Liver (tissue), 9 donors: ENCODE results near the gene ALDH1L1. TPM values are rescaled to one million over a fixed set of nuclear protein-coding genes. Genes with fewer than 3 reads are reported as not detected.

Experiments
- DNase-seq: peaks from one replicate; pipeline ENCODE4 v3.0.0-alpha.2; 2017; ENCODE audit warnings: low spot score
- H3K27ac ChIP-seq, 2 donors: one replicate each; pipeline ENCODE4 v1.7.0; 2013; ENCODE audit warnings: inconsistent platforms in 2 of 2, low read length in 2 of 2, control low read depth in 1 of 2, low read depth in 1 of 2, mild to moderate bottlenecking in 1 of 2
- H3K27me3 ChIP-seq, 4 donors: one replicate each; pipeline versions ENCODE4 v1.6.1 to v1.7.0; 2013; ENCODE audit warnings: low read length in 3 of 4, inconsistent platforms in 1 of 4, mild to moderate bottlenecking in 1 of 4, moderate library complexity in 1 of 4; ENCODE audit not compliant: control insufficient read depth in 4 of 4, insufficient read depth in 4 of 4
- H3K36me3 ChIP-seq, 4 donors: one replicate each; pipeline versions ENCODE4 v1.6.1 to v1.7.0; 2013; ENCODE audit warnings: low read length in 3 of 4, mild to moderate bottlenecking in 3 of 4, low read depth in 1 of 4, moderate library complexity in 1 of 4; ENCODE audit not compliant: control insufficient read depth in 4 of 4, insufficient read depth in 3 of 4
- H3K4me1 ChIP-seq, 4 donors: one replicate each; pipeline versions ENCODE4 v1.6.1 to v1.7.0; 2013; ENCODE audit warnings: low read length in 3 of 4, mild to moderate bottlenecking in 3 of 4, moderate library complexity in 1 of 4; ENCODE audit not compliant: control insufficient read depth in 4 of 4, insufficient read depth in 4 of 4
- H3K4me3 ChIP-seq, 3 donors: one replicate each; pipeline versions ENCODE4 v1.6.1 to v1.7.0; 2013; ENCODE audit warnings: low read length in 3 of 3, control low read depth in 1 of 3, low read depth in 1 of 3, mild to moderate bottlenecking in 1 of 3
- H3K9ac ChIP-seq, 2 donors: one replicate each; pipeline ENCODE4 v1.7.0; 2013; ENCODE audit warnings: low read length in 2 of 2, mild to moderate bottlenecking in 2 of 2, moderate library complexity in 2 of 2, control low read depth in 1 of 2, low read depth in 1 of 2
- H3K9me3 ChIP-seq, 4 donors: one replicate each; pipeline versions ENCODE4 v1.6.1 to v1.7.0; 2013; ENCODE audit warnings: low read length in 3 of 4; ENCODE audit not compliant: control insufficient read depth in 4 of 4
- FOXA1 ChIP-seq: IDR thresholded peaks from 2 replicates; pipeline ENCODE4 v1.6.1; 2016; ENCODE audit warnings: antibody characterized with exemption
- FOXA2 ChIP-seq: IDR thresholded peaks from 2 replicates; pipeline ENCODE4 v1.6.1; 2016; ENCODE audit warnings: antibody characterized with exemption
- GABPA ChIP-seq, 2 donors: IDR thresholded peaks in 1 of 2; conservative IDR thresholded peaks in 1 of 2; 2 replicates each; pipeline ENCODE4 v1.6.1; 2016; ENCODE audit warnings: antibody characterized with exemption in 2 of 2, mild to moderate bottlenecking in 1 of 2, moderate library complexity in 1 of 2
- HNF4A ChIP-seq, 2 donors: conservative IDR thresholded peaks; 2 replicates each; pipeline ENCODE4 v1.6.1; 2016; ENCODE audit warnings: antibody characterized with exemption in 2 of 2, mild to moderate bottlenecking in 2 of 2
- HNF4G ChIP-seq: IDR thresholded peaks from 2 replicates; pipeline ENCODE4 v1.6.1; 2016; ENCODE audit warnings: antibody characterized with exemption
- JUND ChIP-seq, 2 donors: IDR thresholded peaks; 2 replicates each; pipeline ENCODE4 v1.6.1; 2016; ENCODE audit warnings: antibody characterized with exemption in 2 of 2
- NR2F2 ChIP-seq: IDR thresholded peaks from 2 replicates; pipeline ENCODE4 v1.6.1; 2016; ENCODE audit warnings: antibody characterized with exemption
- RAD21 ChIP-seq, 2 donors: IDR thresholded peaks; 2 replicates each; pipeline ENCODE4 v1.6.1; 2016; ENCODE audit warnings: antibody characterized with exemption in 2 of 2, mild to moderate bottlenecking in 2 of 2
- SP1 ChIP-seq: IDR thresholded peaks from 2 replicates; pipeline ENCODE4 v1.6.1; 2018; ENCODE audit warnings: antibody characterized with exemption, mild to moderate bottlenecking
- TAF1 ChIP-seq: conservative IDR thresholded peaks from 2 replicates; pipeline ENCODE4 v1.6.1; 2016; ENCODE audit warnings: antibody characterized with exemption, mild to moderate bottlenecking
- YY1 ChIP-seq: IDR thresholded peaks from 2 replicates; pipeline ENCODE4 v1.6.1; 2016; ENCODE audit warnings: antibody characterized with exemption, mild to moderate bottlenecking
- WGBS: extraction: QIAGEN DNeasy Blood & Tissue Kit; methylation state at CpG from one replicate; pipeline ENCODE4 v1.1.7; 2013; 5-methylcytosine and 5-hydroxymethylcytosine counted together
- polyA plus RNA-seq, 2 donors: library from polyadenylated mRNA; stranded (reverse) in 1 of 2; unstranded in 1 of 2; fragments of 200-250 nt in 1 of 2; fragments of >200 nt in 1 of 2; fragmentation: Nextera tagmentation in 1 of 2; extraction: Ambion mirVana in 1 of 2; gene quantifications; one replicate each; pipeline versions ENCODE4 v1.2.1 to v1.2.3, GENCODE V29; 2013 to 2015
- total RNA-seq, 2 donors: library from RNA; depleted of rRNA; stranded (reverse); fragments of >200 nt; gene quantifications; one replicate each; pipeline ENCODE4 v1.2.3, GENCODE V29; 2014
- TF ChIP-seq, protein P1 (sequence below): IDR thresholded peaks from 2 replicates; pipeline ENCODE4 v1.6.1; 2016; ENCODE audit warnings: antibody characterized with exemption
- TF ChIP-seq, protein P2 (sequence below): IDR thresholded peaks from 2 replicates; pipeline ENCODE4 v1.6.1; 2016; ENCODE audit warnings: antibody characterized with exemption
- TF ChIP-seq, protein P3 (sequence below): IDR thresholded peaks from 2 replicates; pipeline ENCODE4 v1.6.1; 2016; ENCODE audit warnings: antibody characterized with exemption, mild to moderate bottlenecking
- TF ChIP-seq, protein P4 (sequence below): IDR thresholded peaks from 2 replicates; pipeline ENCODE4 v1.6.1; 2016; ENCODE audit warnings: antibody characterized with exemption
- TF ChIP-seq, protein P5 (sequence below): fragments of 150-350 bp; IDR thresholded peaks from 2 replicates; pipeline ENCODE4 v1.5.1; 2017; ENCODE audit warnings: improper control_type of control experiment, low read depth, low read length; ENCODE audit not compliant: missing input control
- donor health status: healthy.
- donor health status: healthy.
- donor health status: healthy.
- donor health status: healthy.
- donor health status: healthy.

Gene ALDH1L1
- total and polyA plus RNA-seq, 4 donors = 46.7 to 234 (median 147) TPM

- TF ChIP-seq HNF4A (conservative IDR thresholded peaks at IDR 0.05) = no peak
- TF ChIP-seq TAF1 = no peak
- no peak for TF ChIP-seq YY1
- TF ChIP-seq, protein P1, sequence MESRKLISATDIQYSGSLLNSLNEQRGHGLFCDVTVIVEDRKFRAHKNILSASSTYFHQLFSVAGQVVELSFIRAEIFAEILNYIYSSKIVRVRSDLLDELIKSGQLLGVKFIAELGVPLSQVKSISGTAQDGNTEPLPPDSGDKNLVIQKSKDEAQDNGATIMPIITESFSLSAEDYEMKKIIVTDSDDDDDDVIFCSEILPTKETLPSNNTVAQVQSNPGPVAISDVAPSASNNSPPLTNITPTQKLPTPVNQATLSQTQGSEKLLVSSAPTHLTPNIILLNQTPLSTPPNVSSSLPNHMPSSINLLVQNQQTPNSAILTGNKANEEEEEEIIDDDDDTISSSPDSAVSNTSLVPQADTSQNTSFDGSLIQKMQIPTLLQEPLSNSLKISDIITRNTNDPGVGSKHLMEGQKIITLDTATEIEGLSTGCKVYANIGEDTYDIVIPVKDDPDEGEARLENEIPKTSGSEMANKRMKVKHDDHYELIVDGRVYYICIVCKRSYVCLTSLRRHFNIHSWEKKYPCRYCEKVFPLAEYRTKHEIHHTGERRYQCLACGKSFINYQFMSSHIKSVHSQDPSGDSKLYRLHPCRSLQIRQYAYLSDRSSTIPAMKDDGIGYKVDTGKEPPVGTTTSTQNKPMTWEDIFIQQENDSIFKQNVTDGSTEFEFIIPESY = no peak
- no peak for TF ChIP-seq FOXA1
- no peak for TF ChIP-seq RAD21 (IDR thresholded peaks at IDR 0.05)
- TF ChIP-seq JUND (IDR thresholded peaks at IDR 0.05) = no peak
- TF ChIP-seq, protein P2, sequence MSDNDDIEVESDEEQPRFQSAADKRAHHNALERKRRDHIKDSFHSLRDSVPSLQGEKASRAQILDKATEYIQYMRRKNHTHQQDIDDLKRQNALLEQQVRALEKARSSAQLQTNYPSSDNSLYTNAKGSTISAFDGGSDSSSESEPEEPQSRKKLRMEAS = no peak
- TF ChIP-seq HNF4G = no peak
- TF ChIP-seq, protein P3, sequence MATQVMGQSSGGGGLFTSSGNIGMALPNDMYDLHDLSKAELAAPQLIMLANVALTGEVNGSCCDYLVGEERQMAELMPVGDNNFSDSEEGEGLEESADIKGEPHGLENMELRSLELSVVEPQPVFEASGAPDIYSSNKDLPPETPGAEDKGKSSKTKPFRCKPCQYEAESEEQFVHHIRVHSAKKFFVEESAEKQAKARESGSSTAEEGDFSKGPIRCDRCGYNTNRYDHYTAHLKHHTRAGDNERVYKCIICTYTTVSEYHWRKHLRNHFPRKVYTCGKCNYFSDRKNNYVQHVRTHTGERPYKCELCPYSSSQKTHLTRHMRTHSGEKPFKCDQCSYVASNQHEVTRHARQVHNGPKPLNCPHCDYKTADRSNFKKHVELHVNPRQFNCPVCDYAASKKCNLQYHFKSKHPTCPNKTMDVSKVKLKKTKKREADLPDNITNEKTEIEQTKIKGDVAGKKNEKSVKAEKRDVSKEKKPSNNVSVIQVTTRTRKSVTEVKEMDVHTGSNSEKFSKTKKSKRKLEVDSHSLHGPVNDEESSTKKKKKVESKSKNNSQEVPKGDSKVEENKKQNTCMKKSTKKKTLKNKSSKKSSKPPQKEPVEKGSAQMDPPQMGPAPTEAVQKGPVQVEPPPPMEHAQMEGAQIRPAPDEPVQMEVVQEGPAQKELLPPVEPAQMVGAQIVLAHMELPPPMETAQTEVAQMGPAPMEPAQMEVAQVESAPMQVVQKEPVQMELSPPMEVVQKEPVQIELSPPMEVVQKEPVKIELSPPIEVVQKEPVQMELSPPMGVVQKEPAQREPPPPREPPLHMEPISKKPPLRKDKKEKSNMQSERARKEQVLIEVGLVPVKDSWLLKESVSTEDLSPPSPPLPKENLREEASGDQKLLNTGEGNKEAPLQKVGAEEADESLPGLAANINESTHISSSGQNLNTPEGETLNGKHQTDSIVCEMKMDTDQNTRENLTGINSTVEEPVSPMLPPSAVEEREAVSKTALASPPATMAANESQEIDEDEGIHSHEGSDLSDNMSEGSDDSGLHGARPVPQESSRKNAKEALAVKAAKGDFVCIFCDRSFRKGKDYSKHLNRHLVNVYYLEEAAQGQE = no peak
- TF ChIP-seq SP1 = no peak
- no peak for TF ChIP-seq GABPA (IDR thresholded peaks at IDR 0.05 in 1 of 2, conservative IDR thresholded peaks at IDR 0.05 in 1 of 2)
- TF ChIP-seq, protein P4, sequence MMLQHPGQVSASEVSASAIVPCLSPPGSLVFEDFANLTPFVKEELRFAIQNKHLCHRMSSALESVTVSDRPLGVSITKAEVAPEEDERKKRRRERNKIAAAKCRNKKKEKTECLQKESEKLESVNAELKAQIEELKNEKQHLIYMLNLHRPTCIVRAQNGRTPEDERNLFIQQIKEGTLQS = no peak
- TF ChIP-seq FOXA2 = no peak
- TF ChIP-seq NR2F2 = no peak
- no peak overlapping the region for H3K4me3 ChIP-seq
- no peak overlapping the region for H3K27ac ChIP-seq
- no peaks in the 10 kb centered on the region for H3K36me3 ChIP-seq
- no peak for DNase-seq
- H3K9ac ChIP-seq = no peak overlapping the region
- WGBS = 90% methylated on average over 1 of the region's 1 CpG
- H3K9me3 ChIP-seq = no peaks in the 10 kb centered on the region
- H3K27me3 ChIP-seq = no peaks in the 10 kb centered on the region
- peaks cover 0 to 12% (median 4%) of the 10 kb centered on the region in 4 donors for H3K4me1 ChIP-seq
Observed at GRCh38 chr3:126087552-126088175, 92.7 kb downstream of the ALDH1L1 start.

- no peak for TF ChIP-seq YY1
- TF ChIP-seq, protein P2 = no peak
- TF ChIP-seq HNF4A (conservative IDR thresholded peaks at IDR 0.05) = no peak
- TF ChIP-seq TAF1 = no peak
- no peak for TF ChIP-seq FOXA2
- no peak for TF ChIP-seq SP1
- TF ChIP-seq GABPA (IDR thresholded peaks at IDR 0.05 in 1 of 2, conservative IDR thresholded peaks at IDR 0.05 in 1 of 2) = no peak
- TF ChIP-seq, protein P4 = no peak
- TF ChIP-seq RAD21 (IDR thresholded peaks at IDR 0.05) = no peak
- no peak for TF ChIP-seq HNF4G
- no peak for TF ChIP-seq JUND (IDR thresholded peaks at IDR 0.05)
- TF ChIP-seq, protein P5, sequence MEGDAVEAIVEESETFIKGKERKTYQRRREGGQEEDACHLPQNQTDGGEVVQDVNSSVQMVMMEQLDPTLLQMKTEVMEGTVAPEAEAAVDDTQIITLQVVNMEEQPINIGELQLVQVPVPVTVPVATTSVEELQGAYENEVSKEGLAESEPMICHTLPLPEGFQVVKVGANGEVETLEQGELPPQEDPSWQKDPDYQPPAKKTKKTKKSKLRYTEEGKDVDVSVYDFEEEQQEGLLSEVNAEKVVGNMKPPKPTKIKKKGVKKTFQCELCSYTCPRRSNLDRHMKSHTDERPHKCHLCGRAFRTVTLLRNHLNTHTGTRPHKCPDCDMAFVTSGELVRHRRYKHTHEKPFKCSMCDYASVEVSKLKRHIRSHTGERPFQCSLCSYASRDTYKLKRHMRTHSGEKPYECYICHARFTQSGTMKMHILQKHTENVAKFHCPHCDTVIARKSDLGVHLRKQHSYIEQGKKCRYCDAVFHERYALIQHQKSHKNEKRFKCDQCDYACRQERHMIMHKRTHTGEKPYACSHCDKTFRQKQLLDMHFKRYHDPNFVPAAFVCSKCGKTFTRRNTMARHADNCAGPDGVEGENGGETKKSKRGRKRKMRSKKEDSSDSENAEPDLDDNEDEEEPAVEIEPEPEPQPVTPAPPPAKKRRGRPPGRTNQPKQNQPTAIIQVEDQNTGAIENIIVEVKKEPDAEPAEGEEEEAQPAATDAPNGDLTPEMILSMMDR = no peak
- H3K4me1 ChIP-seq = peaks cover 0 to 12% (median 4%) of the 10 kb centered on the region in 4 donors
- no peaks in the 10 kb centered on the region for H3K9me3 ChIP-seq
- no peak for DNase-seq
- WGBS = 92% methylated on average over 2 of the region's 2 CpGs
- no peak overlapping the region for H3K27ac ChIP-seq
- no peaks in the 10 kb centered on the region for H3K27me3 ChIP-seq
- H3K9ac ChIP-seq = no peak overlapping the region
- no peaks in the 10 kb centered on the region for H3K36me3 ChIP-seq
- no peak overlapping the region for H3K4me3 ChIP-seq
Observed at GRCh38 chr3:126085841-126086240, 94.5 kb downstream of the ALDH1L1 start.
